Endothelial cell of umbilical vein (primary cell): ENCODE measurements around the gene PALD1. TPM values are rescaled to one million over a fixed set of nuclear protein-coding genes. Genes with fewer than 3 reads are reported as not detected.

Source experiments
- BruUV-seq: library from RNA; stranded (reverse); fragments of 400-500 nt; replicated peaks from 2 replicates; lab custom pipeline; 2021; lab: Mats Ljungman, UMichigan
- CTCF ChIA-PET: fragments of 300-600, 350-600 bp; sonication (Branson Sonifier 250); formaldehyde crosslinking; loops from one replicate; lab custom pipeline; 2021; ENCODE audit warnings: antibody characterized with exemption, inconsistent platforms; lab: Charles Lee
- POLR2A ChIA-PET: fragments of 300-600, 350-600 bp; sonication (Branson Sonifier 250); formaldehyde crosslinking; loops from one replicate; lab custom pipeline; 2021; ENCODE audit warnings: antibody characterized with exemption, inconsistent platforms; lab: Charles Lee
- DNase-seq: peaks from one replicate; pipeline ENCODE4 v3.0.0-alpha.2; 2011; ENCODE audit warnings: low read depth, low spot score
- FAIRE-seq: peaks from 2 replicates; lab custom pipeline; 2011; peaks lifted over from hg19 to GRCh38; lab: Jason Lieb, UNC
- H2AFZ ChIP-seq: 2 replicates; pipeline ENCODE4 v1.6.0; 2012; ENCODE audit warnings: low read depth, low read length, control low read depth, inconsistent platforms
- H3K27ac ChIP-seq: 2 replicates; pipeline ENCODE4 v1.5.1; 2011; ENCODE audit warnings: low read depth, mild to moderate bottlenecking, control low read depth, low read length, moderate library complexity; ENCODE audit not compliant: insufficient read depth
- H3K27me3 ChIP-seq, 2 experiments: 2 replicates each; pipeline versions ENCODE4 v1.6.0 to v1.6.1; 2011; ENCODE audit warnings: low read length in 2 of 2, mixed read lengths in 1 of 2; ENCODE audit not compliant: control insufficient read depth in 2 of 2, insufficient read depth in 2 of 2
- H3K36me3 ChIP-seq, 2 experiments: 2 replicates in 1 of 2; 3 replicates in 1 of 2; pipeline ENCODE4 v1.5.1; 2011; ENCODE audit warnings: low read length in 2 of 2, mild to moderate bottlenecking in 1 of 2, moderate library complexity in 1 of 2; ENCODE audit not compliant: control insufficient read depth in 2 of 2, insufficient read depth in 2 of 2; ENCODE audit errors: extremely low read depth in 1 of 2
- H3K4me1 ChIP-seq: 3 replicates; pipeline ENCODE4 v1.5.1; 2011; ENCODE audit warnings: mild to moderate bottlenecking, low read length; ENCODE audit not compliant: control insufficient read depth, insufficient read depth; ENCODE audit errors: extremely low read depth
- H3K4me2 ChIP-seq: 2 replicates; pipeline ENCODE4 v1.6.1; 2011; ENCODE audit warnings: low read length, control low read depth, mixed read lengths; ENCODE audit not compliant: insufficient read depth
- H3K4me3 ChIP-seq, 3 experiments: fragments of 200-600 bp in 1 of 3; sonication (generic), shearing (Covaris generic) in 1 of 3; replicated peaks in 1 of 3; 2 replicates each; pipeline ENCODE4 v1.5.1; 2011 to 2016; ENCODE audit warnings: control low read depth in 3 of 3, low read length in 3 of 3, mild to moderate bottlenecking in 2 of 3, inconsistent platforms in 1 of 3, low read depth in 1 of 3, moderate library complexity in 1 of 3; ENCODE audit not compliant: insufficient read depth in 1 of 3
- H3K79me2 ChIP-seq: 2 replicates; pipeline ENCODE4 v1.6.0; 2012; ENCODE audit warnings: low read length, inconsistent platforms; ENCODE audit not compliant: control insufficient read depth, insufficient read depth
- H3K9ac ChIP-seq: replicated peaks from 2 replicates; pipeline ENCODE3; 2011; ENCODE audit warnings: low read length, control low read depth; ENCODE audit not compliant: insufficient read depth; ENCODE audit errors: extremely low read depth
- H3K9me1 ChIP-seq: replicated peaks from 3 replicates; pipeline ENCODE4 v1.6.0; 2011; ENCODE audit warnings: mild to moderate bottlenecking, low read length; ENCODE audit not compliant: control insufficient read depth, insufficient read depth; ENCODE audit errors: extremely low read depth
- H3K9me3 ChIP-seq: replicated peaks from 2 replicates; pipeline ENCODE4 v1.5.1; 2012; ENCODE audit warnings: low read length, inconsistent platforms; ENCODE audit not compliant: control insufficient read depth, insufficient read depth
- H4K20me1 ChIP-seq: replicated peaks from 2 replicates; pipeline ENCODE3; 2011; ENCODE audit warnings: mild to moderate bottlenecking, low read length; ENCODE audit not compliant: control insufficient read depth, insufficient read depth; ENCODE audit errors: extremely low read depth
- CTCF ChIP-seq, 2 donors: IDR thresholded peaks; 1 replicate in 1 of 2; 2 replicates in 1 of 2; pipeline ENCODE4 v1.5.1; 2011; ENCODE audit warnings: low read length in 2 of 2, mild to moderate bottlenecking in 2 of 2, moderate library complexity in 2 of 2, control low read depth in 1 of 2, inconsistent platforms in 1 of 2, low read depth in 1 of 2; ENCODE audit not compliant: insufficient read depth in 1 of 2; ENCODE audit errors: extremely low read depth in 1 of 2
- EZH2 ChIP-seq: IDR thresholded peaks from 2 replicates; pipeline ENCODE4 v1.6.1; 2012; ENCODE audit warnings: borderline replicate concordance, low read depth, mild to moderate bottlenecking, moderate library complexity, low read length, inconsistent platforms; ENCODE audit not compliant: severe bottlenecking
- FOS ChIP-seq: IDR thresholded peaks from 2 replicates; pipeline ENCODE4 v1.6.1; 2011; ENCODE audit warnings: mild to moderate bottlenecking, low read length, moderate library complexity, borderline replicate concordance; ENCODE audit not compliant: insufficient read depth
- GATA2 ChIP-seq: IDR thresholded peaks from 2 replicates; pipeline ENCODE4 v1.7.0; 2011; ENCODE audit warnings: low read depth, mild to moderate bottlenecking, moderate library complexity, mixed read lengths, low read length; ENCODE audit not compliant: insufficient read length, insufficient read depth
- JUN ChIP-seq: IDR thresholded peaks from 2 replicates; pipeline ENCODE4 v1.6.1; 2011; ENCODE audit warnings: borderline replicate concordance, low read depth; ENCODE audit not compliant: insufficient read length, insufficient read depth
- MAX ChIP-seq: IDR thresholded peaks from 2 replicates; pipeline ENCODE4 v1.6.1; 2011; ENCODE audit not compliant: insufficient read depth, insufficient read length
- MYC ChIP-seq: IDR thresholded peaks from one replicate; pipeline ENCODE4 v1.6.1; 2011; ENCODE audit warnings: mild to moderate bottlenecking, low read depth, low read length
- POLR2A ChIP-seq: IDR thresholded peaks from 2 replicates; pipeline ENCODE4 v1.6.1; 2012; ENCODE audit warnings: low read depth, mild to moderate bottlenecking, control low read depth, low read length
- POLR2AphosphoS5 ChIP-seq: IDR thresholded peaks from 2 replicates; pipeline ENCODE4 v1.6.1; 2012; ENCODE audit warnings: low read depth, mild to moderate bottlenecking, control low read depth, low read length, moderate library complexity; ENCODE audit not compliant: insufficient read depth
- dilution Hi-C: fragments of 300-500 bp; cut with MboI; formaldehyde crosslinking; loops from one replicate; pipeline ENCODE4 v1.15.0; 2019; ENCODE audit warnings: low sequenced_read_pairs; ENCODE audit not compliant: extremely low pct_ligation_motif_present
- intact Hi-C: fragments of 100-400 bp; cut with micrococcal nuclease; formaldehyde crosslinking; loops from one replicate; pipeline ENCODE4 v1.10.0; 2022
- polyA plus RNA-seq, 4 experiments: library from polyadenylated mRNA; depleted of rRNA in 3 of 4; stranded (reverse) in 3 of 4; unstranded in 1 of 4; fragments of >200 nt; gene quantifications; 2 replicates each; pipeline versions ENCODE4 v1.2.1 to v1.2.3, GENCODE V29; 2011 to 2012; ENCODE audit warnings: missing spikeins in 1 of 4
- total RNA-seq: library from RNA; stranded (reverse); gene quantifications from 2 replicates; pipeline ENCODE4 v1.2.3, GENCODE V29; 2021

Gene PALD1
- total and polyA plus RNA-seq, 2 donors (not counting 3 experiments of a cell fraction or from before 2014, with no cell fraction given) = 16.6 to 73.3 TPM

- Histone ChIP-seq H3K4me1 (no peaks in the 10 kb centered on the region), H3K36me3 (no peaks in the 10 kb centered on the region), H3K4me3 (no peak overlapping the region), H3K27ac (no peak overlapping the region), H3K9me1 (no peaks in the 10 kb centered on the region), H2AFZ (no peak overlapping the region), H4K20me1 (no peaks in the 10 kb centered on the region), H3K9ac (no peak overlapping the region), H3K4me2 (no peak overlapping the region), H3K79me2 (no peaks in the 10 kb centered on the region), H3K27me3 (no peaks in the 10 kb centered on the region), H3K9me3 (no peaks in the 10 kb centered on the region)
- DNase-seq (no peak), FAIRE-seq (no peak)
- TF ChIP-seq JUN (no peak), EZH2 (no peak)
- no TSS peak for BruUV-seq
- dilution Hi-C loops = no loop called here
- ChIA-PET CTCF (no interaction called here), POLR2A (interaction anchor here (0.7 kb wide), 1 partner anchor 240 kb away, joined by 3 read pairs; no protein-coding TSS in a partner anchor)
- intact Hi-C loops = no loop called here
Measured at GRCh38 chr10:70568781-70569495, 90.4 kb downstream of the PALD1 start.

GRCh38 chr10:70571236-70571635 lies 92.7 kb downstream of the PALD1 start:
- BruUV-seq = no TSS peak
- H3K4me1 ChIP-seq = no peaks in the 10 kb centered on the region
- H3K9me3 ChIP-seq = no peaks in the 10 kb centered on the region
- ChIA-PET POLR2A (no interaction called here), CTCF (interaction anchor here (0.7 to 1.4 kb wide), 3 partner anchors 11 to 21 kb away, joined by 3 read pairs; no protein-coding TSS in a partner anchor)
- no peak overlapping the region for H3K27ac ChIP-seq
- H3K4me3 ChIP-seq = no peak overlapping the region
- no peaks in the 10 kb centered on the region for H3K27me3 ChIP-seq
- no peak for DNase-seq
- no peaks in the 10 kb centered on the region for H3K9me1 ChIP-seq
- H3K79me2 ChIP-seq = no peaks in the 10 kb centered on the region
- H3K4me2 ChIP-seq = no peak overlapping the region
- no peak for FAIRE-seq
- no peaks in the 10 kb centered on the region for H4K20me1 ChIP-seq
- H3K9ac ChIP-seq = no peak overlapping the region
- H2AFZ ChIP-seq = no peak overlapping the region
- TF ChIP-seq JUN (no peak), POLR2AphosphoS5 (no peak), FOS (no peak), CTCF (IDR thresholded peaks at IDR 0.05; ENCODE audit: extremely low read depth in 1 of 2, insufficient read depth in 1 of 2, low read depth in 1 of 2, low read length in 2 of 2) (no peak), POLR2A (no peak), MYC (no peak), EZH2 (no peak), GATA2 (no peak), MAX (no peak)
- H3K36me3 ChIP-seq = no peaks in the 10 kb centered on the region
- dilution Hi-C loops (no loop called here), intact Hi-C loops (no loop called here)
